NCI-H1930 (cell line): ENCODE measurements around the gene NCKAP5.

Experiments used
- DNase-seq, 2 experiments: peaks; one replicate each; lab custom pipeline; 2025; lab: John Stamatoyannopoulos, UW

NCKAP5 gene

GRCh38 chr2:132881546-132881945 is 686.7 kb downstream of the NCKAP5 start:
- DNase-seq, result no peak

GRCh38 chr2:132877923-132878322 is 690.3 kb downstream of the NCKAP5 start:
- DNase-seq, result no peak

GRCh38 chr2:132876745-132877391 is 691.4 kb downstream of the NCKAP5 start:
- DNase-seq, result no peak

- DNase-seq, result no peak
These were observed 693.1 kb downstream of the NCKAP5 start for GRCh38 chr2:132875193-132875592.

- no peak for DNase-seq
These were observed 694.5 kb downstream of the NCKAP5 start for GRCh38 chr2:132873738-132874137.

- no peak for DNase-seq
These were observed 696.4 kb downstream of the NCKAP5 start for GRCh38 chr2:132871831-132872230.

- DNase-seq, result no peak
These were observed 704.3 kb downstream of the NCKAP5 start for GRCh38 chr2:132863961-132864360.

GRCh38 chr2:132860220-132860619 is 708.0 kb downstream of the NCKAP5 start:
- no peak for DNase-seq

GRCh38 chr2:132859590-132859989 is 708.7 kb downstream of the NCKAP5 start:
- no peak for DNase-seq

- DNase-seq, result no peak
These were observed 710.9 kb downstream of the NCKAP5 start for GRCh38 chr2:132857319-132857718.

- no peak for DNase-seq
These were observed 717.6 kb downstream of the NCKAP5 start for GRCh38 chr2:132850688-132851087.

GRCh38 chr2:132849118-132849517 is 719.1 kb downstream of the NCKAP5 start:
- DNase-seq, result no peak

- DNase-seq, result no peak
These were observed 722.9 kb downstream of the NCKAP5 start for GRCh38 chr2:132845339-132845738.

- DNase-seq, result no peak
These were observed 723.7 kb downstream of the NCKAP5 start for GRCh38 chr2:132844585-132844984.

- DNase-seq, result no peak
These were observed 730.5 kb downstream of the NCKAP5 start for GRCh38 chr2:132837769-132838168.

- no peak for DNase-seq
These were observed 737.9 kb downstream of the NCKAP5 start for GRCh38 chr2:132830321-132830827.

GRCh38 chr2:132825601-132826000 is 742.7 kb downstream of the NCKAP5 start:
- no peak for DNase-seq

GRCh38 chr2:132824716-132825115 is 743.5 kb downstream of the NCKAP5 start:
- no peak for DNase-seq

- no peak for DNase-seq
These were observed 752.0 kb downstream of the NCKAP5 start for GRCh38 chr2:132816234-132816633.

GRCh38 chr2:132815516-132815915 is 752.7 kb downstream of the NCKAP5 start:
- DNase-seq, result no peak

- no peak for DNase-seq
These were observed 753.6 kb downstream of the NCKAP5 start for GRCh38 chr2:132814651-132815050.

- DNase-seq, result no peak
These were observed 754.8 kb downstream of the NCKAP5 start for GRCh38 chr2:132813422-132813821.

- DNase-seq, result no peak
These were observed 756.9 kb downstream of the NCKAP5 start for GRCh38 chr2:132811148-132811915.
